ENCODE measurements around the gene EBLN2. TPM values are rescaled to one million over a fixed set of nuclear protein-coding genes. Genes with fewer than 3 reads are reported as not detected.
"Not testable (repeated sequence)": the region's sequence is repeated elsewhere in the genome, so short reads cannot be mapped to it uniquely, and the experiment has no call there.

The EBLN2 gene
- total RNA-seq, 1 donor from 2014 or later: 1.2 TPM

- intact Hi-C loops (cut with DNase I): loop anchor here (2.0 kb wide), 1 partner anchor 117 kb away; no protein-coding TSS in a partner anchor
These were observed 5.2 kb upstream of the EBLN2 start for GRCh38 chr3:73056014-73056844.

GRCh38 chr3:73056845-73057150 is 4.7 kb upstream of the EBLN2 start:
- ATAC-seq (ENCODE audit: poor library complexity) (no peak), DNase-seq (no peak)
- intact Hi-C loops (cut with DNase I): loop anchor here (2.0 kb wide), 1 partner anchor 118 kb away; no protein-coding TSS in a partner anchor

More at GRCh38 chr3:73056014-73056844, 5.2 kb upstream of the EBLN2 start:
- ATAC-seq (ENCODE audit: poor library complexity) (peak; percentile 71), DNase-seq (no peak)

- ATAC-seq (ENCODE audit: poor library complexity): no peak
- intact Hi-C loops (cut with DNase I): no loop called here
- no peak for DNase-seq
These were observed 1.1 kb upstream of the EBLN2 start for GRCh38 chr3:73060302-73060723.

- ATAC-seq (ENCODE audit: poor library complexity); DNase-seq; intact Hi-C loops (cut with DNase I): not testable (repeated sequence)
These were observed 4.8 kb downstream of the EBLN2 start for GRCh38 chr3:73066243-73066642.

- intact Hi-C loops (cut with DNase I): no loop called here
- no peak for DNase-seq
- peak; percentile 59 for ATAC-seq (ENCODE audit: poor library complexity)
These were observed 7.0 kb downstream of the EBLN2 start for GRCh38 chr3:73068419-73068818.

GRCh38 chr3:73069187-73069586 is 7.7 kb downstream of the EBLN2 start:
- ATAC-seq (ENCODE audit: poor library complexity) (peak; percentile 69), DNase-seq (no peak)
- intact Hi-C loops (cut with DNase I): no loop called here

- intact Hi-C loops (cut with DNase I): no loop called here
- DNase-seq: no peak
- peak; percentile 11 for ATAC-seq (ENCODE audit: poor library complexity)
These were observed 8.5 kb downstream of the EBLN2 start for GRCh38 chr3:73069775-73070444.

GRCh38 chr3:73070675-73071575 is 9.5 kb downstream of the EBLN2 start:
- intact Hi-C loops (cut with DNase I): no loop called here
- ATAC-seq (ENCODE audit: poor library complexity) (no peak), DNase-seq (no peak)

GRCh38 chr3:73071952-73072351 is 10.5 kb downstream of the EBLN2 start:
- ATAC-seq (ENCODE audit: poor library complexity) (no peak), DNase-seq (no peak)
- intact Hi-C loops (cut with DNase I): no loop called here

GRCh38 chr3:73072634-73073033 is 11.2 kb downstream of the EBLN2 start:
- DNase-seq (no peak), ATAC-seq (ENCODE audit: poor library complexity) (no peak)
- intact Hi-C loops (cut with DNase I): no loop called here

- DNase-seq (no peak), ATAC-seq (ENCODE audit: poor library complexity) (no peak)
- intact Hi-C loops (cut with DNase I): no loop called here
These were observed 11.7 kb downstream of the EBLN2 start for GRCh38 chr3:73073091-73073707.

- DNase-seq: no peak
- intact Hi-C loops (cut with DNase I): no loop called here
- no peak for ATAC-seq (ENCODE audit: poor library complexity)
These were observed 13.3 kb downstream of the EBLN2 start for GRCh38 chr3:73074781-73075180.

GRCh38 chr3:73080216-73080966 is 18.9 kb downstream of the EBLN2 start:
- intact Hi-C loops (cut with DNase I): loop anchor here (10.0 kb wide), 2 partner anchors 146 to 1206 kb away; no protein-coding TSS in a partner anchor
- ATAC-seq (ENCODE audit: poor library complexity) (no peak), DNase-seq (no peak)

GRCh38 chr3:73081140-73081539 is 19.7 kb downstream of the EBLN2 start:
- no peak for ATAC-seq (ENCODE audit: poor library complexity)
- intact Hi-C loops (cut with DNase I): loop anchor here (10.0 kb wide), 2 partner anchors 146 to 1206 kb away; no protein-coding TSS in a partner anchor
- DNase-seq: no peak

- no peak for DNase-seq
- intact Hi-C loops (cut with DNase I): loop anchor here (10.0 kb wide), 2 partner anchors 149 to 1209 kb away; no protein-coding TSS in a partner anchor
- no peak for ATAC-seq (ENCODE audit: poor library complexity)
These were observed 22.7 kb downstream of the EBLN2 start for GRCh38 chr3:73084170-73084569.

- DNase-seq (peak; percentile 55), ATAC-seq (ENCODE audit: poor library complexity) (peak; percentile 79)
- intact Hi-C loops (cut with DNase I): loop anchor here (5.0 to 10.0 kb wide), 3 partner anchors 151 to 1211 kb away; no protein-coding TSS in a partner anchor
These were observed 24.6 kb downstream of the EBLN2 start for GRCh38 chr3:73086071-73086494.

GRCh38 chr3:73094129-73094528 is 32.7 kb downstream of the EBLN2 start:
- intact Hi-C loops (cut with DNase I): no loop called here
- ATAC-seq (ENCODE audit: poor library complexity) (no peak), DNase-seq (no peak)

- intact Hi-C loops (cut with DNase I): no loop called here
- DNase-seq (peak; percentile 56), ATAC-seq (ENCODE audit: poor library complexity) (peak; percentile 67)
These were observed 33.5 kb downstream of the EBLN2 start for GRCh38 chr3:73094951-73095350.

Data from Right ventricle myocardium superior (tissue), 1 donor.